Pancreas (tissue), 10 donors: ENCODE measurements around the gene PCDHGA4. TPM values are rescaled to one million over a fixed set of nuclear protein-coding genes. Genes with fewer than 3 reads are reported as not detected.
A peak's percentile ranks its signal among the peaks of the same experiment; 100 is the strongest.

ENCODE experiments used
- ATAC-seq, 4 donors: fragments of 200-7000 bp; cut with Tn5 transposase; one replicate each; pipeline versions ENCODE4 v1.8.0 to v1.9.1; 2020; ENCODE audit warnings: mild to moderate bottlenecking in 4 of 4, moderate library complexity in 4 of 4
- DNase-seq, 6 donors: peaks; one replicate each; pipeline ENCODE4 v3.0.0-alpha.2; 2020
- FAIRE-seq: peaks from 2 replicates; lab custom pipeline; 2012; peaks lifted over from hg19 to GRCh38; lab: Jason Lieb, UNC
- H3K27ac ChIP-seq, 4 donors: fragments of 200-600 bp; sonication (generic); 1 replicate in 3 of 4; 2 replicates in 1 of 4; pipeline versions ENCODE4 v1.5.0 to v1.8.0; 2020
- H3K27me3 ChIP-seq, 4 donors: fragments of 200-600 bp; one replicate each; pipeline ENCODE4 v1.8.0; 2021
- H3K36me3 ChIP-seq, 3 donors: fragments of 200-600 bp; sonication (generic) in 1 of 3; one replicate each; pipeline versions ENCODE4 v1.5.0 to v1.8.0; 2020 to 2021
- H3K4me1 ChIP-seq, 3 donors: fragments of 200-600 bp; one replicate each; pipeline ENCODE4 v1.8.0; 2021
- H3K4me3 ChIP-seq, 4 donors: fragments of 200-600 bp; sonication (generic) in 2 of 4; one replicate each; pipeline versions ENCODE4 v1.5.0 to v1.8.0; 2020 to 2021
- H3K9me3 ChIP-seq, 4 donors: fragments of 200-600 bp; one replicate each; pipeline ENCODE4 v1.8.0; 2021
- CTCF ChIP-seq, 4 donors: fragments of 200-600 bp; sonication (generic) in 3 of 4; IDR thresholded peaks; one replicate each; pipeline versions ENCODE4 v1.5.0 to v1.8.0; 2021; ENCODE audit warnings: antibody characterized with exemption in 4 of 4
- whole genome bisulfite sequencing, 2 donors: extraction: QIAGEN DNeasy Blood & Tissue Kit; methylation state at CpG; one replicate each; pipeline ENCODE4 v1.1.7; 2013; 5-methylcytosine and 5-hydroxymethylcytosine counted together
- intact Hi-C, 3 donors: fragments of 100-400 bp; cut with DNase I; formaldehyde crosslinking; loops; one replicate each; pipeline versions ENCODE4 v1.11.1 to v1.14.2; 2022
- polyA plus RNA-seq, 2 donors: library from polyadenylated mRNA; stranded (reverse); fragments of 200-250 nt; gene quantifications; one replicate each; pipeline ENCODE4 v1.2.3, GENCODE V29; 2013
- total RNA-seq, 6 donors: library from RNA; stranded (reverse); fragmentation: NEBNext Ultra II Directional in 4 of 6; extraction: Animal tissue kit (Norgen Biotek cat#: 25700) in 4 of 6; gene quantifications; one replicate each; pipeline versions ENCODE4 v1.2.1 to v1.2.4, GENCODE V29; 2021 to 2023
- donor health status: healthy with polysubstance abuse.
- donor health status: DM: no; HTN: no; CAD: no; lungs with moderate emphysema.
- donor health status: DM: no; HTN: no; CAD: no.
- donor health status: control.
- donor health status: control.
- donor health status: Bipolar disorder and iron deficiency.
- donor health status: DM: yes; HTN: yes; CAD: no.
- donor health status: DM: no; HTN: no; CAD: no.
- donor health status: DM: no; HTN: no; CAD: no.
- donor health status: DM: yes; HTN: yes; CAD: no.

Gene PCDHGA4
- total and polyA plus RNA-seq, 8 donors, result 0.61 to 2.9 (median 2.0) TPM

GRCh38 chr5:141366016-141366896 lies 11.4 kb downstream of the PCDHGA4 start:
- FAIRE-seq (no peak), DNase-seq (no peak), ATAC-seq (no peak)
- TF ChIP-seq CTCF (IDR thresholded peaks at IDR 0.05), result no peak
- peaks cover 0 to 1% (median 0%) of the 10 kb centered on the region in 4 donors for H3K27me3 ChIP-seq
- no peaks in the 10 kb centered on the region for H3K4me1 ChIP-seq
- no peak overlapping the region for H3K4me3 ChIP-seq
- 24 to 26% methylated on average over 44 to 46 of the region's 46 CpGs for WGBS, 2 donors
- H3K36me3 ChIP-seq, result no peaks in the 10 kb centered on the region
- H3K27ac ChIP-seq, result no peak overlapping the region
- intact Hi-C loops, result loop anchor here in 1 of 3 donors (10.0 kb wide), 1 partner anchor 59 kb away; the partner anchor contains the start of gene PCDHGA11
- peaks cover 0 to 6% (median 2%) of the 10 kb centered on the region in 4 donors for H3K9me3 ChIP-seq

- no peak for FAIRE-seq
- Histone ChIP-seq H3K4me3 (peak within 1 kb of the TSS in 1 of 4 donors; percentile 27), H3K27ac (no peak within 1 kb of the TSS), H3K4me1 (no peaks in the 10 kb centered on the region), H3K27me3 (no peaks in the 10 kb centered on the region), H3K9me3 (peaks cover 0 to 27% (median 4%) of the 10 kb centered on the region in 4 donors), H3K36me3 (no peaks in the 10 kb centered on the region)
- no peak for TF ChIP-seq CTCF (IDR thresholded peaks at IDR 0.05)
- WGBS, 2 donors, result 16 to 20% methylated on average over 32 of the region's 32 CpGs
- intact Hi-C loops, result loop anchor here in 1 of 3 donors (10.0 kb wide), 1 partner anchor 55 kb away; the partner anchor contains the start of gene PCDHGA11
- DNase-seq, result no peak
- ATAC-seq, result peak in 3 of 4 donors; percentile 78 to 84 (median 79)
Measured at GRCh38 chr5:141369994-141370848, 15.4 kb downstream of the PCDHGA4 start, which contains the start of gene PCDHGB3. PCDHGB3 (plus strand) TSS chr5:141370242; CDS start chr5:141370395, 153 bp downstream.

- no peak overlapping the region for H3K27ac ChIP-seq
- H3K4me1 ChIP-seq, result no peaks in the 10 kb centered on the region
- WGBS, 2 donors, result 24% methylated on average over 67 to 69 of the region's 69 CpGs
- no peak for ATAC-seq
- no peaks in the 10 kb centered on the region for H3K36me3 ChIP-seq
- intact Hi-C loops, result no loop called here
- no peaks in the 10 kb centered on the region for H3K27me3 ChIP-seq
- no peak for FAIRE-seq
- H3K4me3 ChIP-seq, result no peak overlapping the region
- peaks cover 0 to 27% (median 4%) of the 10 kb centered on the region in 4 donors for H3K9me3 ChIP-seq
- TF ChIP-seq CTCF (IDR thresholded peaks at IDR 0.05), result no peak
- DNase-seq, result no peak
Measured at GRCh38 chr5:141371572-141372475, 17.0 kb downstream of the PCDHGA4 start.

- FAIRE-seq (no peak), DNase-seq (no peak), ATAC-seq (peak in 1 of 4 donors; percentile 38)
- Histone ChIP-seq H3K9me3 (peaks cover 0 to 27% (median 2%) of the 10 kb centered on the region in 4 donors), H3K27me3 (no peaks in the 10 kb centered on the region), H3K4me1 (no peaks in the 10 kb centered on the region), H3K4me3 (no peak within 1 kb of the TSS), H3K36me3 (no peaks in the 10 kb centered on the region), H3K27ac (no peak within 1 kb of the TSS)
- intact Hi-C loops, result no loop called here
- peak in 1 of 4 donors; percentile 7 for TF ChIP-seq CTCF (IDR thresholded peaks at IDR 0.05)
- 14 to 15% methylated on average over 27 of the region's 27 CpGs for WGBS, 2 donors
Measured at GRCh38 chr5:141373673-141374317, 19.0 kb downstream of the PCDHGA4 start, which contains the start of gene PCDHGA6. PCDHGA6 (plus strand) TSS chr5:141373891; CDS start chr5:141374084, 193 bp downstream.
